Stomach smooth muscle (tissue), 2 donors: ENCODE measurements around the gene SLC38A1.
A peak's percentile ranks its signal among the peaks of the same experiment; 100 is the strongest.

Source experiments
- H3K27ac ChIP-seq: one replicate; pipeline ENCODE4 v1.7.0; 2013; ENCODE audit warnings: mild to moderate bottlenecking, low read length, inconsistent platforms
- H3K27me3 ChIP-seq, 2 donors: one replicate each; pipeline ENCODE4 v1.7.0; 2013; ENCODE audit warnings: low read length in 2 of 2; ENCODE audit not compliant: insufficient read depth in 2 of 2, control insufficient read depth in 1 of 2
- H3K36me3 ChIP-seq, 2 donors: one replicate each; pipeline ENCODE4 v1.7.0; 2013; ENCODE audit warnings: low read length in 2 of 2; ENCODE audit not compliant: control insufficient read depth in 2 of 2, insufficient read depth in 2 of 2
- H3K4me1 ChIP-seq: one replicate; pipeline ENCODE4 v1.7.0; 2013; ENCODE audit warnings: low read length; ENCODE audit not compliant: control insufficient read depth, insufficient read depth
- H3K4me3 ChIP-seq, 2 donors: one replicate each; pipeline ENCODE4 v1.7.0; 2013; ENCODE audit warnings: low read length in 2 of 2
- H3K9ac ChIP-seq, 2 donors: one replicate each; pipeline ENCODE4 v1.7.0; 2013; ENCODE audit warnings: low read length in 2 of 2, mild to moderate bottlenecking in 1 of 2
- H3K9me3 ChIP-seq, 2 donors: one replicate each; pipeline ENCODE4 v1.7.0; 2013; ENCODE audit warnings: low read length in 2 of 2; ENCODE audit not compliant: control insufficient read depth in 2 of 2
- donor health status: healthy.
- donor health status: Pancreatic carcinoma.

Gene SLC38A1

DNA sequence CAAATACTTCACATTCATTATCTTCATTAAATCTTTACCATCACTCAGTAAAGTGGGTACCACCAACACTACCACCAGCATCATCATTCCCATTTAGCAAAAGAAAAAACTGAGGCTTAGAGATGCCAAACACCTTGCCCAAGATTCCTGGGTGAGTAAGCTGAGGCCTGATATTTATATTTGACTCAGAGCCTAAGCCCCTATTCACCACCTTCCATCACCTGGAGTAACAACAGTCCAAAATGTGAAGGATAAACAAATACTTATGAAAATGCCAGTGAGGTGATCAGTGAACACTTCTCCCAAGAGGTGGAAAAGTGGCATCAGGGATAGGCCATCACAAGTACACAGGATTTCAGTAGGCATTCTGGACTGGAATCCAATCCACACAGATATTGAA is 3.7 kb downstream of the SLC38A1 start:
- Histone ChIP-seq H3K27me3 (no peaks in the 10 kb centered on the region), H3K4me1 (peaks cover 47% of the 10 kb centered on the region), H3K9me3 (no peaks in the 10 kb centered on the region), H3K36me3 (no peaks in the 10 kb centered on the region), H3K9ac (peak overlapping the region in 1 of 2 donors; percentile 88), H3K27ac (peak overlapping the region; percentile 93), H3K4me3 (peak overlapping the region; percentile 94 to 99)

DNA sequence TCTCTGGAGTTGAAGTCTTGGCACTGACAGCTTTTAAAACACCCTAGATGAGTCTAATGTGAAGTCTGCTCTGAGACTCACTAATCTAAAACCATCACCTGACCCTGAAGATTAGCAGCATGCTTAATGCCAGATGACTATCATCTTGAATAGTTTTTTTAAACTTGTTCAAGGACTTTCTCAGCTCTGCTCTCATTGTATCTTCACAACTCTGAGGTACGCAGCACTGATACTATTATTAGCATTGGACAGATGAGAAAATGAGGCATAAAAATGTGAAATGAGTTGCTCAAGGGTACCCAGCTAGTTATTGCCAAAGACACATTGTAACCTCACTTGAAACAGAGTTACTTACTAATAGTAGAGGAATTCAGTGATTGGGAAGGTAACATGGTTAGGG is 4.8 kb downstream of the SLC38A1 start:
- H3K36me3 ChIP-seq = no peaks in the 10 kb centered on the region
- H3K9ac ChIP-seq = no peak overlapping the region
- no peaks in the 10 kb centered on the region for H3K27me3 ChIP-seq
- H3K27ac ChIP-seq = no peak overlapping the region
- H3K4me1 ChIP-seq = peaks cover 44% of the 10 kb centered on the region
- H3K9me3 ChIP-seq = no peaks in the 10 kb centered on the region
- peak overlapping the region; percentile 1 to 49 for H3K4me3 ChIP-seq

DNA sequence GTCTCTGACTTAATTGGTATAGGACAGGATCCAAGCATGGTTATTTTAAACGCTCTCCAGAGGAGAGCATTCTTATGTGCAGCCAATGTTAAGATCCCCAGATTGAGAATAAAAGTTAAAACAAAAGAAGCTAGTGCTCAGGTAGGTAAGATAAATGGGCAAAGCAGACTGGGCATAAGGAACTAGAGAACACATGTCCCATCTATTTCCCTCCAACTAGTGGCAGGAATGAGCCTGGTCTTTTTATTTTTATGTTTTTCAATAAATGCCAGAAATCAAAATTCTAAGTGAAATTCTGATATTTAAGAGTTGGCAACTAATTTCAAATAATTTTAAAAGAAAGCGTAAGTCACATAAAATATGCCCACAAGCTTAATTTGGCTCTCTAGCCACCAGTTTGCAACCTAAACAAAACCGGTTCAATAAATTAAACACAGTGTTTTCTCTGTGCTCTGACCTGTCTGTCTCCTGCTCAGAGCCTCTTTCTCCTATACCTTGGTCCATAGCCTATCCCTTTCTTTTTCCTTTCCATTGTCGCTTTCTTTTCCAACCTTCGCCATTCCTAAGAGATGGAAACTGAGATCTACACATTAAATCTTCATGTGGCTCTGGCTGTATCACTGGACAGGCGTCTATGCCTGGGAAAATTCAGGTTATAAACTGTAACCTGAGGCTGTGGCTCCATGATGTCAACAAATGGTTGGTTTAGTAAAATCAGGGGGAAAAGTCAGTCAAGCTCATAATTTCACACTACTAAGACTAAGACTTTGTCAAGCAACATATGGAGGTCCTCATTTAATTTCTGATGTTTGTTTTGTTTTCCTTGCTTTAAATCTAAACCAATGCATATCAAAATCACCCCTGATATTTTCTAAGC is 5.5 kb downstream of the SLC38A1 start:
- no peaks in the 10 kb centered on the region for H3K36me3 ChIP-seq
- no peak overlapping the region for H3K9ac ChIP-seq
- H3K27ac ChIP-seq = no peak overlapping the region
- H3K27me3 ChIP-seq = no peaks in the 10 kb centered on the region
- H3K9me3 ChIP-seq = no peaks in the 10 kb centered on the region
- H3K4me1 ChIP-seq = peaks cover 39% of the 10 kb centered on the region
- peak overlapping the region; percentile 17 to 49 for H3K4me3 ChIP-seq

DNA sequence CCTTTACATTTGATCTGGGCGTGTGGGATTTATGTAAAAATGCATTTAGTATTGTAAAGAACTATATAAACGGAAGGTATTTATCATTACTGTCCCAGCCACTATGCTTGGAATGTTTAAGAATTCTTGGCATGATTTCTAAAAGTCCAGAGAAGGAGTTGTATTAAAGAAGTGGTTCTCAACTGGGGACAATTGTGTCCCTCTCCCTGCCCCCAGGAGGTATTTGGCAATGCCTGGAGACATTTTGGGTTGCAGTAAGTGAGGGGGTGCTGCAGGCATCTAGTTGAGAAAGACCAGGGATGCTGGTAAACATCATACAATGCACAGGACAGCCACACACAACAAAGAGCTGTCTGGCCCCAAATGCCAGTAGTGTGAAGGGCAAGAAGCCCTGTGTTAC is 7.2 kb downstream of the SLC38A1 start:
- peak overlapping the region; percentile 42 for H3K27ac ChIP-seq
- no peak overlapping the region for H3K4me3 ChIP-seq
- H3K9ac ChIP-seq = no peak overlapping the region

DNA sequence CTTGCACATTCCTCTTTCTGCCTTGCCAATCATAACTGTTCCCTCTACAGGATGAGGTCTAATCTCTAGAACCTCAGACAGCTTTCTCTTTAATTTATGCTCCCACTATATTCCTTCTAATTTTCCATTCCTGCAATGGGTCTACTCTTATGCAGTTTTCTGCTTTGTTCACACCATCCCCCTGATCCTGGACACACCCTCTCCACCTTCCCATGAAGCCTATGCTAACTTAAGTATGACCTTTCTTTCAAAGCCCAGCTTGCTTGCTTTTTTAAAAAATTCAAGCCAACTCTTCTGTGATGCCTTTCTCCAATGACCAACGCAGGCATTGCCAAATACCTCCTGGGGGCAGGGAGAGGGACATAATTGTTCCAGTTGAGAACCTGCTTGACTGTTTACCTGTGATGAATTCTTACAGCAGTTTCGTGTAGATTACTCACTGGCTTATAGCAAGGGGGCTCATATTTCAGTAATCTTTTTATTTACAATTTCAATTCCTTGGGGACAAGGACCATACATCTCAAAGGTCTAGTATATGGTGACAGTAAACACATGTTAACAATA is 7.8 kb downstream of the SLC38A1 start:
- Histone ChIP-seq H3K36me3 (no peaks in the 10 kb centered on the region), H3K27ac (peak overlapping the region; percentile 42), H3K9me3 (no peaks in the 10 kb centered on the region), H3K27me3 (no peaks in the 10 kb centered on the region), H3K9ac (no peak overlapping the region), H3K4me1 (peaks cover 38% of the 10 kb centered on the region), H3K4me3 (peak overlapping the region in 1 of 2 donors; percentile 40)

More for the DNA sequence above, 7.2 kb downstream of the SLC38A1 start:
- H3K27me3 ChIP-seq = no peaks in the 10 kb centered on the region
- peaks cover 39% of the 10 kb centered on the region for H3K4me1 ChIP-seq
- H3K36me3 ChIP-seq = no peaks in the 10 kb centered on the region
- no peaks in the 10 kb centered on the region for H3K9me3 ChIP-seq

DNA sequence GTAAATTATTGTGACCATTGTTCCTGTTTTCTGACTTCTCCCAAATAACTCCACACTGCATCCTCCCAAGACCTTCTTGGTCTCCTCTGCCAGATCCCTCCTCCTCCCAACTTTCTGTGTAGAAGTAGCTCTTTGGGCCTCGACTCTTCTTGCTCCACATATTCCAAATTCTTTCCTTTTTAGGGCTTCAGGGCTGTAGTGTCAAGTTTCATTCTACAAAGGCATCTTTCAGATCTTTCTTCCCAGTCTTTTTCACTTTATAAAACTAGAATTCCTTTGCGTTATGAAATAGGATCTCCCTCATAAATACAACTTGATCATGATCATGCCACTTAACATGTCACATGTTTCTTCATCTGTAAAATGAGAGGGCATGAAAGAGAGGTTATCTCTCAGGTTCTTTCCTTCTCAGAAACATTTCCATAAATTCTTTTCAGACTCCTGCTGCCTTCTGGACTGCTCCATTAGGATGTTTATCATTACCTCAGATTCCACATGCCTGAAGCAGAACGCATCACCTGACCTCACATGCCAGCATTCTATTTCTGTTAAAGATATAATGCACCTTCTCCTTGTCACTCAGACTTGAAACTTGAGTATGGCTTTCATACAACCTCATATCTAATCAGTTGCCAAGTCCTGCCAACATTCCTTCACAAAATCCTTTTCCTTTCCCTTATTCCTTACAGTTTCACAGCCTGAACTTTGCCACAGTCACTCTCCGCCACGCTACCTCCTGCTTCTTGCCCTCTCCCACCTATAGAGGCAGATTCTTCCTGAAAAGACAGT is 8.5 kb downstream of the SLC38A1 start:
- no peaks in the 10 kb centered on the region for H3K9me3 ChIP-seq
- no peaks in the 10 kb centered on the region for H3K27me3 ChIP-seq
- H3K36me3 ChIP-seq = no peaks in the 10 kb centered on the region
- H3K4me3 ChIP-seq = peak overlapping the region in 1 of 2 donors; percentile 40
- H3K4me1 ChIP-seq = peaks cover 33% of the 10 kb centered on the region
- H3K9ac ChIP-seq = no peak overlapping the region
- H3K27ac ChIP-seq = peak overlapping the region; percentile 42

DNA sequence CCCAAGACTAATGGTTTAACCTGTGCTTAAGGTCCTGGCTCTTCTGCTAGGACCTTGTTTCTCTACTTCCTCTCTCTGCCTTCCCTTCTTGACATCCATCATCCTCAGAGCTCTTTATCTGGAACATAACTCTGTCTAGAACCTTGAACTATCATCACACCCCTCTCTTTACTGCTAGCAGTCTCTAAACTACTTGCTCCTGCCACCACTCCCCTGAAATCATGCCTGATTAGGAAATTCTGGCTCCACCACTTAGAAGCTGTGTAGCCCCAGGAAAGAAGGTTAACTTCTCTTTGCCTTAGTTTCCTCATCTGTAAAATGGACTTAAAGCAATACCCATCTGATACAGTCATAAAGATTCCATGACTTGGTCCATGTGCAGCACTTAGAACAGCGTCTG is 9.1 kb downstream of the SLC38A1 start:
- Histone ChIP-seq H3K27me3 (no peaks in the 10 kb centered on the region), H3K9ac (no peak overlapping the region), H3K27ac (peak overlapping the region; percentile 37), H3K4me1 (peaks cover 32% of the 10 kb centered on the region), H3K36me3 (no peaks in the 10 kb centered on the region), H3K4me3 (no peak overlapping the region), H3K9me3 (no peaks in the 10 kb centered on the region)

DNA sequence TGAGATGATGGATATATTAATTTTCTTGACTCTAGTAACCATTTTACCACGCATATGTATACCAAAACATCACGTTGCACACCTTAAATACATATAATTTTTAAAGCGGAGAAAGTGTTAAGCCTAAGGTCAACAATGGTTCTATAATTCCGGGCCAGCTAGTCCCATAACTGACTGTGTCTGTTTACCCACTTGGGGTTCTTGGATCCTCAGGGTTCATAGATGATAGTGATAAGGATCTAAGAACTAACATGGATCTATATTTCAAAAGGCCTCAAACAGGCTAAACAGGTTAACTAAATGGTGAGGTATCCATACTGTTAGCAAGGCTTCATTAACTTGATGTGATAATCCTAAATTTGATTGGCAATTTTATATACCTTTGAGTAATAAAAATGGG is 9.8 kb downstream of the SLC38A1 start:
- H3K9ac ChIP-seq = no peak overlapping the region
- H3K27ac ChIP-seq = no peak overlapping the region
- H3K4me1 ChIP-seq = peaks cover 28% of the 10 kb centered on the region
- H3K9me3 ChIP-seq = no peaks in the 10 kb centered on the region
- no peaks in the 10 kb centered on the region for H3K36me3 ChIP-seq
- no peak overlapping the region for H3K4me3 ChIP-seq
- H3K27me3 ChIP-seq = no peaks in the 10 kb centered on the region

DNA sequence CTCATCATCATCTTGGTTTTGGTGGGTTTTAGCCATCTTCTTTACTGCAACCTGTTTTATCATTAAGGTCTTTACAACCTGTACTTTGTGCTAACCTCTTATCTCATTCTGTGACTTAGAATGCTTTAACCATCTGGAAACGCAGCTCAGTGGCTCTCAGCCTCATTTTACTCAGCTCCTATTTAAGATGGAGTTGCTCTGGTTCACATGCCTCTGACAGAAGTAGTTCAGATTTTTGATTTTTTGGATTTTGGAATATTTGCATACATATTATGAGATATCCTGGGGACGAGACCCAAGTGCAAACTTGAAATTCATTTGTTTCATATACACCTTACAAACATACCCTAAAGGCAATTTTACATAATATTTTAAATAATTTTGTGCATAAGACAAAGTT is 10.7 kb downstream of the SLC38A1 start:
- no peaks in the 10 kb centered on the region for H3K9me3 ChIP-seq
- peaks cover 26% of the 10 kb centered on the region for H3K4me1 ChIP-seq
- H3K9ac ChIP-seq = no peak overlapping the region
- H3K27ac ChIP-seq = no peak overlapping the region
- H3K36me3 ChIP-seq = peaks cover 3 to 5% of the 10 kb centered on the region in 2 donors
- H3K4me3 ChIP-seq = no peak overlapping the region
- no peaks in the 10 kb centered on the region for H3K27me3 ChIP-seq

DNA sequence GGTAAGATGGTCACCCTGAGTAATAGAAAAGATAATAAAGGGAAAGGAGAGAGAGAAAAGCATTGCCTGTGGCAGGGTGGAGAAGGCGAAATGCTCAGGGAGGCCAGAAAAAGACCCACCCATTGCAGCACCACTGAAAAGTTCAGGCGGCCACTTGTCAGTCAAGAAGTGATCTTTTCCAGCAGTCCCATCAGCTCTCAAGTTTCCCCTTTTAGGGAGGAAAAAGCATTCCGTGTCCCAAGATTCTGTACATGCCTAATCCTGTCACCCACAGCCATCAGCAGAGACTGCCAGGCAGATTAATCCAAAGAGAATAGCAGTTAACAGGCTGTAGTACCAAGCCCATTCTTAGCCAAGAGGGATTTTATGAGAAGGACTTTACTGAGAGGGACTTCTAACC is 11.9 kb downstream of the SLC38A1 start:
- H3K9ac ChIP-seq = no peak overlapping the region
- no peak overlapping the region for H3K4me3 ChIP-seq
- H3K27ac ChIP-seq = peak overlapping the region; percentile 58
- H3K9me3 ChIP-seq = no peaks in the 10 kb centered on the region
- no peaks in the 10 kb centered on the region for H3K27me3 ChIP-seq
- peaks cover 22% of the 10 kb centered on the region for H3K4me1 ChIP-seq
- H3K36me3 ChIP-seq = peaks cover 3 to 5% of the 10 kb centered on the region in 2 donors
